Bone marrow (tissue), 2 donors: ENCODE measurements around the gene ZNF609.

Experiments
- DNase-seq, 2 donors: peaks; one replicate each; lab custom pipeline; 2025; lab: John Stamatoyannopoulos, UW

The ZNF609 gene, protein sequence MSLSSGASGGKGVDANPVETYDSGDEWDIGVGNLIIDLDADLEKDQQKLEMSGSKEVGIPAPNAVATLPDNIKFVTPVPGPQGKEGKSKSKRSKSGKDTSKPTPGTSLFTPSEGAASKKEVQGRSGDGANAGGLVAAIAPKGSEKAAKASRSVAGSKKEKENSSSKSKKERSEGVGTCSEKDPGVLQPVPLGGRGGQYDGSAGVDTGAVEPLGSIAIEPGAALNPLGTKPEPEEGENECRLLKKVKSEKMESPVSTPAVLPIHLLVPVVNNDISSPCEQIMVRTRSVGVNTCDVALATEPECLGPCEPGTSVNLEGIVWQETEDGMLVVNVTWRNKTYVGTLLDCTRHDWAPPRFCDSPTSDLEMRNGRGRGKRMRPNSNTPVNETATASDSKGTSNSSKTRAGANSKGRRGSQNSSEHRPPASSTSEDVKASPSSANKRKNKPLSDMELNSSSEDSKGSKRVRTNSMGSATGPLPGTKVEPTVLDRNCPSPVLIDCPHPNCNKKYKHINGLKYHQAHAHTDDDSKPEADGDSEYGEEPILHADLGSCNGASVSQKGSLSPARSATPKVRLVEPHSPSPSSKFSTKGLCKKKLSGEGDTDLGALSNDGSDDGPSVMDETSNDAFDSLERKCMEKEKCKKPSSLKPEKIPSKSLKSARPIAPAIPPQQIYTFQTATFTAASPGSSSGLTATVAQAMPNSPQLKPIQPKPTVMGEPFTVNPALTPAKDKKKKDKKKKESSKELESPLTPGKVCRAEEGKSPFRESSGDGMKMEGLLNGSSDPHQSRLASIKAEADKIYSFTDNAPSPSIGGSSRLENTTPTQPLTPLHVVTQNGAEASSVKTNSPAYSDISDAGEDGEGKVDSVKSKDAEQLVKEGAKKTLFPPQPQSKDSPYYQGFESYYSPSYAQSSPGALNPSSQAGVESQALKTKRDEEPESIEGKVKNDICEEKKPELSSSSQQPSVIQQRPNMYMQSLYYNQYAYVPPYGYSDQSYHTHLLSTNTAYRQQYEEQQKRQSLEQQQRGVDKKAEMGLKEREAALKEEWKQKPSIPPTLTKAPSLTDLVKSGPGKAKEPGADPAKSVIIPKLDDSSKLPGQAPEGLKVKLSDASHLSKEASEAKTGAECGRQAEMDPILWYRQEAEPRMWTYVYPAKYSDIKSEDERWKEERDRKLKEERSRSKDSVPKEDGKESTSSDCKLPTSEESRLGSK (N-terminal part only)

DNA sequence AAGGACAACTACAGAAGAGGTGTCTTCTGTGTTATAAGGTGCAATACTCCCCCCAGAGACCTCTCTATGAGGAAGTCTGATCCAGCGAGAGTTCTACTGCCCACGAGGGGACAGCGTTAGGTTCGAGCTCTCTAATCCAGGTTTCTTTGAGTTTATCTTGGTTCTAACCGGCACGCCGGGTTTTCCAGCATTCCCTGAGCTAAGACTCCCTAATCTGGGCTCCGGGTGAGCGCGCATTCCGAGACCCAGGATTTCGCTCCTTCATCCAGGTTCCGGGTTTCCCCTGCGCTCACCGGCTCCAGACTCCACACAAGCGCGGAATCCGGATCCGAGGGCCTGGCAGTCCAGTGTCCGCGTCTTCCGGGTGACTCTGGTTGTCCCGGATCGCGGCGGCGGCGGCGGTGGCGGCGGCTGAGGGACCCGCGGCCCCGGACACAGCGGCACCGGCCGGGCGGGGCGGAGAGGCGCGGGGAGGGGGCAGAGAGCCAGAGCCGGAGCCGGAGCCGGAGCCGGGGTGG is at the start of gene ZNF609:
TSS of gene ZNF609 (plus strand) at position 373 of the 518 bp plus-strand sequence. CDS start 38,842 bp downstream, outside the sequence.
- peak; percentile 79 to 83 for DNase-seq

DNA sequence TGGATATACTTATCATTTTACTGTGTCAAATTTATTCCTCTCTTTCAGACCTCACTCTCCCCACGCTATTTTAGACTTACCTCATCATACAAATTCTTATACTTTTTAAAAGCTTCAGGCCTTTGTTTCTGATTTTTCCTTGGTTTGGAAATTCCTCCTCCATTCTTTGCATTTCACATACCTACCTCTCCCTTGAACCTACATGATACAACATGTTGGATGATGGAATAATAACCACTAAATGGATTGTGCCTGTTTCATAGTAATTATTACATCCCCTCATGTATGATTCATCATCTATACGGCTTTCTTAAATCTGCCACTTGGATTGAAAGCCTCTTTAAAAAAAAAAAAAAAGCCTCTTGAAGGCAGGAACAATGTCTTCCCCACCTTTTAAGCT is 48.2 kb upstream of the ZNF609 start:
- no peak for DNase-seq

DNA sequence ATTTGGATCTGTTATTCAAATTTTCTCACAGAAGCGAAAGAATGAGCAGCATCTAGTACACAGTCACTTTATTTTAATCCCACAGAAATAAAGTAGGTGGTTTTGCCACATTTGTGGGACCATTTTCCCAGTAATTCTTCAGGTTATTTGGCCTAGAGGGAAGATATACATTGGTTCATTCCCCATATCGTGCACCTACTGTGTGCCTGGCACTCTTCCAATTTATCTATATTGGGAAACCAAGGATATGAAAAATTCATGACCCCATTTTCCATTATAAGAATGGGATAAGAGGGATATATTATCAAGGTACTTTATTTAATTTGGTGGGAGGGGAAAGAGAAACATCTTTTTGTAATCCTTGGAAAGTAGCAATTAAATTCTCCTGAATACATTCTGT is 37.7 kb upstream of the ZNF609 start:
- no peak for DNase-seq

DNA sequence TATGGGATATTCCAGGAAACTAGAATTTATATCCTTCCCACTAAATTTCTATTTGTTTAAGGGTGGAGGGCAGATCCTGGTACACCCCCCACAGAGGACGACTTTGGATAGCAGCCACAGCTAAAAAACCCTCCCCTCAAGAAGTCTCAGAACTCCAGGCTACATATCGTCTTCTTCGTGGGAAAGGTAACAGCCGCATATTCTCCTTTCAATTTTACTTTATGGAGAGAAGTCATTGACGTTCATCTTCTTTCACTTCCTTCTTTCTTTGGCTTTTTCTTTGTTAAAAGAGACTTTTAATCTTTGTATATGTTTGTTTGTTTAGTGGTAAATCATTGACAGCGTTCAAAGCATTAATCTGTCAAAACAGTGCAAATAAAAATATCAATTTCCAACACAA is 36.4 kb upstream of the ZNF609 start:
- no peak for DNase-seq

DNA sequence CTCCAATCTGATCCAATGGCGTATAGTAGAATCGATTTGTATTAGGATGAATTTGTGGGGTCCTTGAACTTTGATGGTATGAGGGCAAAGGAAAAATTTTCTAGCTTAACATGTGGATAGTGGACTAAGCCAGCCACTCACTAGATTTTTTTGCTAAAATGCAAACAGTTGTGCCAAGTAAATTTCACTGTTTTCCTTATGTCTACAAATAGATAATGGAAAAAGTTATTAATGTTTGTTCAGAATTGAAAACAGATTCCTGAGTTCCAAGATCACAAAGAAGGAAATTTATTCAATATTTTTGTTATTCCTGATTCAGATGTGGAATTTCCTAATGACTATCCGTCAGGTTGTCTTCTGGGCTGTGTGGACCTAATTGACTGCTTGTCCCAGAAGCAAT is 35.2 kb upstream of the ZNF609 start:
- no peak for DNase-seq

DNA sequence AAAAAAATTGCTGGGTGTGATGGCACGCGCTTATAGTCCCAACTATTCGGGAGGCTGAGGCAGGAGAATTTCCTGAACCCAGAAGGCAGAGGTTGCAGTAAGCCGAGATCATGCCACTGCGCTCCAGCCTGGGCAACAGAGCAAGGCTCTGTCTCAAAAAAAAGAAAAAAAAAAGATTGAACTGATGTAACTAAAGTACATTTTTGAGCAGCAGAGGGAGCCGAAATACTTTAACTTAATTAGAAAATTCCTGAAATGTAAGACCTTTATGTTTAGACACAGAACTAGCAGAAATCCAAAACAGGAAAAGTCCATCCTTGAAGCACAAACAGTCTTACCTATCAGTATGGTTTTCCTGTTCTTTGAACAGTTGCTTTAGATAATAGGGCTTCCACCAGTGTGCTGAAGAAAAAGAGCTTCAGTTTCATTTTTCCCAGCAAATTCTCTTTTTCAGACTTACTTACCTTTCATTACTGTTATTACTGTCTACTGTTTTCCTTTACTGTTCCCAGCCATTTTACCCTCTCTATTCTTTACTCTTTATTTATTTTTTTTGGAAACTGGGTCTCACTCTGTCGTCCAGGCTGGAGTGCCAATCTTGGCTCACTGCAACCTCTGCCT is 33.4 kb upstream of the ZNF609 start:
- no peak for DNase-seq

DNA sequence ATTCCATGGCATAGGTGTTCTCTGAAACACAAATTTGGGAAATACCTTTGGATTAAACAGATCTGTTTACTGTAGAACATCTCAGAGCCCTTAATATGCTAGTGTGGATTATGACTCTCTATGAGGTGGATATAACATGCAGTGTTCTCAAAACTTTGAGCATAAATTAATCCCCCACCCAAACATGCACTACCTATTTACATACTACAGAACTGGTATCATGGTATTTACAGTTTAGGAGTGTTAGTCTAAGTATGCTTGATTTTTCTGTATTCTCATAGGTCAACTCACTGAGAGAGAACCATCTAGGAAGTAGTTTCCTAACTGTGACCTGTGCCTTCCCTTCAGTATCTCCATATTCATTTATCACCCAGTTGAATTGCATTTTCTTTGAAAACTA is 30.9 kb upstream of the ZNF609 start:
- DNase-seq: no peak

DNA sequence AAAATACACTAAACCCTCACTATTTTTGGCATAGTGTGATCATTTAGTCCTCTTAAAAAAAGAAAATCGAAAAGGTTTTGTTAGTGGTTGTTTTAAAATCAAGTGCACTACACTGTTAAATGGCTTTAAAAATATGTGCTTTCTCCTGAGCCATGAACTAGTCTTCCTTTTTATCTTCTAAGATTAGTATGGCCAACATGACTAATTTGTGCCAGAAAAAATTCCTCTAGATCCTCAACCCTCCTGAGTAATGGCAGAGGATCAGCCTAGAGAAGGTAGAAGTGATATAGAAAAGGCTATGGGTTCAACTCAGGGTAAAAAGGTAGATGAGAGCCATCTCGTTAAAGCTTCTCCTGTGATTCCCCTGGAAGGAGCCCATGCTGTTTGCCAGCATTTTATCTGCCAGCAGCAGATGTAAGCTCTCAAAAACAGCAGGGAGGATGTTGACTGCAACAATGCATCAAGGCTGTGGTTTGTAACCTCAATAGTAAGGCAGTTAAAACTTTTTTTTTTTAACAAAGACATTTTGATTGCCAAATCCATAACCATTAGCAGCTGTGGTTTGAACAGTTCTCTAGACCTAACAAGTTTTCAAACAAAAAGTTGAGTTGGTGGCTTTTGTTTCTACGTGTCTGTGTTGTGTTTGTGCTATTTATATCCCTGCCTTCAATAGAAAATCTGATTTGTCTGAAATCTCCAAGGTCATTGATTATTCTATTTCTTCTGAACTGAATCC is 30.2 kb upstream of the ZNF609 start:
- DNase-seq: peak in 1 of 2 donors; percentile 82

DNA sequence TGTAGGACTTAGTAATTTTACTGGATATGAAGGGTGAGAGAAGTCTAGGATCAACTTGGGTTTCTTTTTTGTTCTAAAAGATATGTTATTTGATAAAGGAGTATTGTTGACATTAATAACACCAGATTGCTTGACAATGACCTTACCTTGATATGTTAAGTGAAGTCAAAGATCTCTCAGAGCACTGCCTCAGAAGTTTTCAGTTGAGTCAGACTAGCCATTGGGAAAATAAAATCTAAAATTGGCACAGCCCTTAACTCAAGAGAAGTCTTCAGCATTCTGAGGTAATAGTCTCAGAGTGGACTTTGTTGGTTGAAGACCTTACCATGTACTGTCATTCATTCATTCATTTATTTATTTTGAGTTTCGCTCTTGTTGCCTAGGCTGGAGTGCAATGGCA is 22.4 kb upstream of the ZNF609 start:
- DNase-seq: no peak

DNA sequence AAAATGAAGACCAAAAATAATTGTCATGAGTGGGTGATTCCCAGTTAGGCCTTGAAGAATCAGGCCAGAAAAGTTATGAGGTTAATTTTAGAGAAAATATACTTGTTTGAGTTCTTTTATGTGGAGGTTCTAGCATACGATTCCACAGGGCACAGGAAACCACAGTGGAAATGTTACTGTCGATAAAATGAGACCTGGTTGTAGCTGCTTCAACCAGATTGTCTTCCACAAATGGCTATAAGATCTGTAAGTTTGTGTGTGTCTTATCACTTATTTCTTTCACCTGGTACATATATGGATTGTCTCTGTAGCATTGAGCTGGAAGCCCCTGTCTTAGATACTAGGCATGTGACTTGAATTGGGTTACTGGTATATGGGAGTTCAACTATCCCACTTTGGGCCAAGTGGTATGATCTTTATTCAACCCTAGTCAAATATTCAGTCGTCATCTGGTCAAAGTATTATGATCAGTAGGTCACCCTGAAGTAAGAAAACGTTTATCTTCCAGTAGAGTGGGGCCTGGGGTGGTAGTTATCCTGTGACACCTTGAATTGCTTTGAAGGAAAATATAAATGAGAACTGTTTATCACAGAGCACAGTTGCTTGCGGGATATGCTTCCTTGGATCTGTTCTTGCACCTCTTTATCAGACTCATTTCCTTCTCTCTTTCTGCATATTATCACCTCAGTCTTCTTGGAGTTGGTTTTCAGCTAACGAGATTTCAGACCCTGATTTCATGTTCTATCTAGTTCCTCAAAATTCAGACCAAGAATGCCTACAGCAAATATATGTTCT is 21.5 kb upstream of the ZNF609 start:
- DNase-seq: peak in 1 of 2 donors; percentile 35

DNA sequence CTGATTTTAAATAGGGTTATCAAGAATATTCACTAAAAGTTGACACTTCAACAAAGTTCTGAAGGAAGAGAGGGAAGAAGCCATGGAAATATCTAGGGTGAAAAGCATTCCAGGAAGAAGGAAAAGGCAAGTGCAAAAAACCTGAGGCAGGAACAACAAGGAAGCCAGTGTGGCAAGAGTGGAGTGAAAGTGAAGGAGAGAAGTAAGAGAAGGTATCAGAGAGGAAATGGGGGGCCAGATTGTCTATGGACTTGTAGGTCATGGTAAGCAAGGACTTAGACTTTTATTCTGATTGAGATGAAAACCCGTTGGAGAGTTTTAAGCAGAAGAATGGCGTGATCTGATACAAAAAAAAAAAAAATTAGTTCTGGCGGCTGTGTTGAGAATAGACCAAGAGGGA is 18.5 kb upstream of the ZNF609 start:
- no peak for DNase-seq

DNA sequence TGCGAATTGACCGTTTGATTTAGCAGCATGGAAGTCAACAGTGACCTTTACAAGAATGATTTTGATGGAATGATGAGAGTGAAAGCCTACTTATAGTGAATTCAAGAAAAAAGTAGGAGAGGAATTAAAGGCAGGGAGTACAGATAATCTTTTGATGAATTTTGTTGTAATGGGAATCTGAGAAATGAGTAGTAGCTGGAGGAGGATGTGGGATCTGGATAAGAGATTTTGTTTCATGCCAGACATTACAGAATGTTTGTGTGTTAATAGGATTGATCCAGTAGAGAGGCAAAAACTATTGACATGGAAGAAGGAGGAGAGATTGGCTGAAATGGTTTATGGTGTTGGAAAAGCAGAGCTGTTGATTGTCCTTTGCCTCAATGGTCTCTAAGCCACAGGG is 17.4 kb upstream of the ZNF609 start:
- DNase-seq: no peak

DNA sequence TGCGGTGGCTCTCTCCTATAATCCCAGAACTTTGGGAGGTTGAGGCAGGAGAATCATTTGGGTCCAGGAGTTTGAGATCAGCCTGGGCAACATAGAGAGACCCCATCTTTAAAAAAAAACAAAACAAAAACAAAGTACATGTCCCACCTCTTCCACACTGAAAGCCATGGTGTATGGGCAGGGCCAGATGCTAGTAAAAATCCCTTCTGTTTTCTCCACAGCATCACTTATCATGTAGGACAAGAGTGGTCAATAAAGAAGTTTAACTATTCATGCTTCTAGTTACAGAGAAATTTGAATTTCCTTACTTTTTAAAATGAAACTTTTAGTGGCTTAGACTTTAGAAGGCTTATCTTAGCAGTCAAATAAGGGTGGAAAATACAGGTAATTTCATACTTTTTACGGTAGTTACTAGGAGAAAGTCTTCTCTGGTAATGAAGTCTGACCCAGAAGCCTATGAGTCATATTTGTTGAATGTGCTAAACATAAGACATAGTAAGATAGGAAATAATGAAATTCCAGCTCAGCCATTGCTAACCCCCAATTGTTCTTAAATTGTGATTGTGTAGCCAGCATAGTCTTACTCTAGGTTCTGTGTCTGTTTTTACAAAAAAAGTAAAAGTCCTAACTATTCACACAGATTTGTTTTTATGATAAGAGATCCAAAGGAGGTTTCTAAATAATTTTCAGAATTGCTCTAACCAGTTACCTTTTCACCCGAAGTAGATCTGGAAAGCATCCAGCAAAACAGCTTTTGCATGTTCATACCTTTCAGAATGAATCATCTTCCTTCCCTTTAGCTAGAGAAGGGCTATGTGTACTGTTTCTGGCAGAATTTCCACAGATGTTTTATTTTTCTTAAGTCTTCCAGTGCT is 16.4 kb upstream of the ZNF609 start:
- peak in 1 of 2 donors; percentile 61 for DNase-seq

DNA sequence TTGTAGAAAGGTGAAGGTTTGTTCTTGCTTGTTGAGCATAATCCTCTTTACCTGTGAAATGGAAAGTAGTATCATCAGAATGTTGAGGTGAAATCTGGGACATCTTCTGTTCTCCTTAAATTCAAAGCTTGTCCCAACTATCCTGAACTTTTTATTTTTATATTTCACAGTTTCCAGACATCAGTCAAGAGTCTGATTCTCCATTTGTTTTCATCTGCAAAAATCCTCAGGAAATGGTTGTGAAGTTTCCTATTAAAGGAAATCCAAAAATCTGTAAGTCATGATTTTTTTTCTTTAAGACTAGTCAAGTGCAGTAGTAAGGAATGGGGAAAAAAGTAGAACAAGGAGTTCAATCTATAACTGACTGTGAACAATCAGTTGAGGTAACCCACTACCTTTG is 15.5 kb upstream of the ZNF609 start:
- no peak for DNase-seq

DNA sequence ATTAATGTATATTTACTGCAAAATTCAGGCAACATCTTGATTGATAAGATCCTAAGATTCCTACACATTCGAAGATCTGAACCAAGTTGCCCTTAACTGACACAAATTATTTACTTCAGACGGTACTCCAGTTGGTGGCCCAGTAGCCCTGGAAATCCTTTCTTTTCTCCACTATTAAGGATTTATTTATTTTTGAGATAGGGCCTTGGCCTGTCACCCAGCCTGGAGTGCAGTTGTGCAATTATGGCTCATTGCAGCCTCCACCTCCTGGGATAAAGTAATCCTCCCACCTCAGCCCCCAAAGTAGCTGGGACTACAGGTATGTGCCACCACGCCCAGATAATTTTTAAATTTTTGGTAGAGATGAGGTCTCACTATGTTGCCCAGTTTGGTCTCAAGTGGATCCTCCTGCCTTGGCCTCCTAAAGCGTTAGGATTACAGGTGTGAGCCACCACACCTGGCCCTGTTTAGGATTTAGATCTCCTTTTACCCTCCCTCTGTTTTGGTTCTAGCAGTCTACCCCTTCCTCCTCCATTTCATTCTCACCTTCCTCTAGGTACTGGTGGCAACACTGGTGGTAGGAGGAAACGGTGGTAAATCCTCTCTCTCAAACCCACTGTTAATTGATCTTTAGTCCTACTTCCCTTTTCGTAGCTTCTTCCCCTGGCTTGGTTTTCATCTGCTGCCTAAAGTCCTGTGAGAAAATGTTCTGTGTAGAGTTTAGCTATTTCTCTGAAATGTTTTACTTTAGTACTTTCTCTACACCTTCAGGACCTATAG is 12.7 kb upstream of the ZNF609 start:
- peak in 1 of 2 donors; percentile 38 for DNase-seq

DNA sequence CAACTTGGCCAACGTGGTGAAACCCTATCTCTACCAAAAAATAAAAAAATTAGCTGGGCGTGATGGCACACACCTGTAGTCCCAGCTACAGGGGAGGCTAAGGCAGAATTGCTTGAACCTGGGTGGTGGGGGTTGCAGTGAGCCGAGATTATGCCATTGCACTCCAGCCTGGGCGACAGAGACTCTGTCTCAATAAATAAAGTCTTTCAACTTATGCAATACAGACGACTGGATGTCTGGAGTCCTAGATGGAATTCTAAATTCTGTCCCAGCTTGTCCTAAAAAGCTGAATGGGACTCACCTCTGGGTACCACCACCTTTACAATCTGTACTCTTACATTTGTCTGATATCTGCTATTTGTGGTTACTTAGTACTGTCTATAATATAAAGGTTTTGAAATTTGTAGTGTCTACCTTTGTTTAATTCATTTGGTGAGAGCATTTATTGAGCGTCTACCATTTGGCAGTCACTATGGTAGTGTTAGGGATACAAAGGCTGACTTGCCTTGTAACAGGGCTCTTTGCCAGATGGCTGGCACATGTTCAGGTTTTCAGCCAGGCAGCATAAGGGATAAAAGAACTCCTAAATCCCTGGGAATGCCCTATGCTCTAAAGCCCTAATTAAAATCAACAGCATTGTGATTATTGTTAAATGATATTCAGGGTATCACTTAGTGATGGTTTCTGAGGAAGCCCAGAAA is 7.2 kb upstream of the ZNF609 start:
- DNase-seq: no peak

DNA sequence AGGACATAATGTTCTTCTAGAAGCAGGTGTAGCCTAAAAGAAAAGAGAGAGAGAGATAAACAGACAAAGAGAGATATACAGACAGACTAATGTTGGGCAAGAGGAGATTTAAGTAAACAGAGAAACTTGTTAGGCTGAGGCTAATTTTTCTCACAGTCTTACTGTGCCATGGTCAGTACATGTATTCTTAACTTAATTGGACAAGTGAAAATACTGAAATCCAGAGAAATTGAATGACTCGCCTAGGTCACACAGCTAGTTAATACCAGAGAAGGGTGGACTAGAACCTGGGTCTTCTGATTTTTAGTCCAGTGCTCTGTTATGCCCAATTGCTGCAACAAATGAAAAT is 6.7 kb upstream of the ZNF609 start:
- no peak for DNase-seq

DNA sequence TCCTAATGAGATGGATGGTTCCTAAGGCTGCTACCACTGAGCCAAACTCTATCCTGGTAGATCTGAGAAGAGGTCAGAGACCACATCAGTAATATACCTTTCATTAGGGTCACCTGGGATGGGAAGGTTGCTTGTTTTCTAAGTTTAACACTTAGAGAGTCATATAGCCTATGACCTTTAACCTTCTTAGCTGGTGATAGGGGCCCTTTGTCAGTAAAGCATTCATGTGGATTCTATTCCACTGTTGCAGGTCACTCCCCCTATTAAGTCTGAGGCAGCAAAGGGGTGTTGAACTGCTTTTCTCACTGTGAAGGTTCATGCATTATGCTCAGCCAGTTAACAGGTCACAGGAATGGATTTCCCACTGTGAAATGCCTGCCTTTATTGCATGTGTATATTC is 6.1 kb upstream of the ZNF609 start:
- DNase-seq: no peak
